HPDE6-E6E7 (cell line): Measurements from ENCODE around the gene NBPF12.
"Not testable (repeated sequence)": the region's sequence is repeated elsewhere in the genome, so short reads cannot be mapped to it uniquely, and the experiment has no call there.

Source experiments
- DNase-seq: peaks from one replicate; pipeline ENCODE4 v3.0.0; 2011; ENCODE audit warnings: missing footprints; ENCODE audit errors: extremely low spot score

NBPF12 gene, protein sequence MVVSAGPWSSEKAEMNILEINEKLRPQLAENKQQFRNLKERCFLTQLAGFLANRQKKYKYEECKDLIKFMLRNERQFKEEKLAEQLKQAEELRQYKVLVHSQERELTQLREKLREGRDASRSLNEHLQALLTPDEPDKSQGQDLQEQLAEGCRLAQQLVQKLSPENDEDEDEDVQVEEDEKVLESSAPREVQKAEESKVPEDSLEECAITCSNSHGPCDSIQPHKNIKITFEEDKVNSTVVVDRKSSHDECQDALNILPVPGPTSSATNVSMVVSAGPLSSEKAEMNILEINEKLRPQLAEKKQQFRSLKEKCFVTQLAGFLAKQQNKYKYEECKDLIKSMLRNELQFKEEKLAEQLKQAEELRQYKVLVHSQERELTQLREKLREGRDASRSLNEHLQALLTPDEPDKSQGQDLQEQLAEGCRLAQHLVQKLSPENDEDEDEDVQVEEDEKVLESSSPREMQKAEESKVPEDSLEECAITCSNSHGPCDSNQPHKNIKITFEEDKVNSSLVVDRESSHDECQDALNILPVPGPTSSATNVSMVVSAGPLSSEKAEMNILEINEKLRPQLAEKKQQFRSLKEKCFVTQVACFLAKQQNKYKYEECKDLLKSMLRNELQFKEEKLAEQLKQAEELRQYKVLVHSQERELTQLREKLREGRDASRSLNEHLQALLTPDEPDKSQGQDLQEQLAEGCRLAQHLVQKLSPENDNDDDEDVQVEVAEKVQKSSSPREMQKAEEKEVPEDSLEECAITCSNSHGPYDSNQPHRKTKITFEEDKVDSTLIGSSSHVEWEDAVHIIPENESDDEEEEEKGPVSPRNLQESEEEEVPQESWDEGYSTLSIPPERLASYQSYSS (N-terminal part only)

DNA sequence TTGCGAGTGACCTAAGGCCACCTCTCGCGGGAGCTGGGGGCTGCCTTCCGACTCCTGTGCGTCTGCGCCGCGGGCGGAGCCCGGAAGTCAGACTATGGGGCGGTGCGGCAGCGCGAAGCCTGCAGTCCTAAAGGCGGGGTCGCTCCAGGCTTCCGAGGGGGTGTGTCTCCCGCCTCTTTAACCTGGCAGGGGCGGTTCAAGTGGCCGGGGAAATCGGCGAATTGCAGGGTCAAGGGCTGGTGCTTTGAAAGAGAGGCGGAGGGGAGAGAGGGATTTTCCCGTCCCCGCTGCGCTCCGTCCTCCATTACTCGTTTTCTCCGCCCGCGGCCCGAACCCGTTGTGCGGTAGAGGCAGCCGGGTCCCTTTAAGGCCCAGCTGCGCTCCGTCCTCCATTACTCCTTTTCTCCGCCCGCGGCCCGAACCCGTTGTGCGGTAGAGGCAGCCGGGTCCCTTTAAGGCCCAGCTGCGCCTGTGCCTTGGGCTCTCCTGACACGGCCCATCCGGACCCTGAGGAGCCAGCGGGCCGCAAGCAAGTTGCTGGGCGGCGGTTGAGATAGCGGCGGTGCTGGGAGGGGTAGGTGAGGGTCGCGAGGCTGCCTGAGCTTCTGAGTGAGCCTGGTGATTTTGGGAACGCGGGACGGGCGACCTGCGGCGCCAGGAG lies at the start of gene NBPF12:
TSS of gene NBPF12 (plus strand) at position 83 of the 661 bp plus-strand sequence. CDS start 21,820 bp downstream, outside the sequence.
- DNase-seq = not testable (repeated sequence)

DNA sequence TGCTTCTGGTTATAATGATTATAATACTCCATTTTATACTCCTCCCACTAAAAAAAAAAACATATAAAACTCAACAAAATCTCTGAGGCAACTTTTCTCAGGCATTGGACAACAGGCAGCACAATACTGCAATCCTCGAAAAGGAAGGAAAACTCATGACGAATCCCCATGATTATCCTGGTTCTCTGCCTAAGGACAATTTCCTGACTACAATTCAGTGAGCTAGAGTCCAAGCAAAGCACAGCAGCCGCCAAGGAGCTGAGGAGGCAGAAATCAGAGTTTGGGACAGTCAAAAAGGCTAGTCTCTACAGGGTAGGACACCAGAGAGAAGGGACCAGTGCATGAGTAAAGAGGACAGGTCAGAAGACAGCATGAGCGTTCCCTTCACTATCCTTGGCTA lies 46.8 kb upstream of the NBPF12 start:
- not testable (repeated sequence) for DNase-seq

DNA sequence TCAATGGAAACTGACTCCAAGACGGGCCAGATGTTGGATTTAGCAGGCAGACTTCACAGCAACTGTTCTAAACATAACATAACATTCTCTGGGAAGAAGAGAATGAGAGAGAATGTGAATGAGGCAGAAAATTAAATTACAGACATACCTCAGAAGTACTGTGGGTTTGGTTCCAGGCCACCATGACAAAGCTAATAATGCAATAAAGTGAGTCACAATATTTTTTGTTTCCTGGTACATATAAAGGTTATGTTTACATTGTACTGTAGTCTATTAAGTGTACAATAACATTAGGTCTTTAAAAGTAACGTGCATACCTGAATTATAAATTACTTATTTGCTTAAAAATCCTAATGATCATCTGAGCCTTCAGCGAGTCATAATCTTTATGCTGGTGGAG lies 45.8 kb upstream of the NBPF12 start:
- DNase-seq = not testable (repeated sequence)

DNA sequence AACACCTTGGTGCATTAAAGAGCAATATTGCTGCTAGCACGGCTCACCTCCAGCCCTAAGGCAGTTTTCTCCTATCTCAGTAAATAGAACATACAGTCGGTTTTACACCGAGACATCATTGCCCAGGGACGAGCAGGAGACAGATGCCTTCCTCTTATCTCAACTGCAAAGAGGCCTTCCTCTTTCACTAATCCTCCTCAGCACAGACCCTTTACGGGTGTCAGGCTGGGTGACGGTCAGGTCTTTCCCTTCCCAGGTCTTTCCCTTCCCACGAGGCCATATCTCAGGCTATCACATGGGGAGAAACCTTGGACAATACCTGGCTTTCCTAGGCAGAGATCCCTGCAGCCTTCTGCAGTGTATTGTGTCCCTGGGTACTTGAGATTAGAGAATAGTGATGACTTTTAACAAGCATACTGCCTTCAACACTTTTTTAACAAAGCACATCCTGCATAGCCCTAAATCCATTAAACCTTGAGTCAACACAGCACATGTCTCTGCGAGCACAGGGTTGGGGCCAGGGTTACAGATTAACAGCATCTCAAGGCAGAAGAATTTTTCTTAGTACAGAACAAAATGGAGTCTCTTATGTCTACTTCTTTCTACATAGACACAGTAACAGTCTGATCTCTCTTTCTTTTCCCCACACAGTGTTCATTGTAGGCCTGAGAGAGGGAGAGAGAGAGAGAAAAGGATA lies 30.4 kb upstream of the NBPF12 start:
- not testable (repeated sequence) for DNase-seq

DNA sequence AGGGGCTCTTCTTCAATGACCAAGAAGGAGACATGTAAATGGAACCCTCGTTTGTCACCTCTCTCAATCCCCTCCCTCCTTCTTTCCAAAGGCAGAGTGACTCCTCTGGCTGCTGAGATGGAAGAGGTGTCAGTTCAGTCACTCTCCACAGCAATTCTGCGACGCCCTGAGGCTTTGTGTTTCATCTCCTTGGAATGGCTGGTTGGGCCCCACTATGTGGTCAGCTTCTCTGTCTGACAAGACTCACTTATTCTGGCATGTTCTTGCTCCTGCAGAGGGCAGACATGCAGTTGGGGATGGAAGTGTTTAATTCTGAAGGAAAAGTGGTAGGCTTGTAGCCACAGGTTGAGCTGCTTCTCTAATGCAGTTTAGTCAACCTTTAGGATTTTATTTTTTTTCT lies 25.1 kb upstream of the NBPF12 start:
- peak; percentile 64 for DNase-seq

DNA sequence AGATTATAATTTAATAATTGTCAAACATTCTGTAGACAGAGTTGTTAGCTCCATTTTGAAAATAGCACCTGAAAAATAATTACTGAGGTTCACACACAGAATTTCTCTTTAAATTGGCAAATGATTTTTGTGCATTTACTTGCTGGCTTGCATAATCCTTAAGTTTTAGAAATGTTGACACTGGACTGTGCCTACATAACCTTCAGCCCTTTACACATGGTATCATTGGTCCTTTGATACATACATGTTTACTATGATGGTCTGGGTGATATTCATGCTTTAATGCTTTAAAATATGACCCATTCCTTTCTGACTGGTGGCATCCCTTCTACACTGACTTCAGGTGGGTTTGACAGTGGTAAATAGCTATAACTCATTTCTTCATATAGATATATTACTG lies 17.3 kb upstream of the NBPF12 start:
- DNase-seq = not testable (repeated sequence)

DNA sequence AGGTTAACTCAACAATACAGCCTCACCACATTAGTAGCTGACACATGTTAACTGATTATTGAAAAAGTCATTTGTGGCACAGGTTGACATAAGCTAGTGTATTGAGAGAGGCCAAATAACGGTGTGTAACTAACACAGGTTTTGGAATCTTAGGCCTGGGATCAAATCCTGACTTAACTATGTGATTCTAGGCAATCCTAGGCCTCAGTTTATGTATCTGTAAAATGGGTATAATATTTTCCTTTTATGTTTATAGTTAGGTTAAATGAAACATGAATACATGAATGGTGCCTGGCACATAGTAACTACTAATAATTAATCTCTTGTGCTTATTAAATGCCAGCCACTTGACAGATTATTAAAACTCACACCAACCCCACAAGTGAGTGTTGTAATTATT lies 15.5 kb upstream of the NBPF12 start:
- not testable (repeated sequence) for DNase-seq

DNA sequence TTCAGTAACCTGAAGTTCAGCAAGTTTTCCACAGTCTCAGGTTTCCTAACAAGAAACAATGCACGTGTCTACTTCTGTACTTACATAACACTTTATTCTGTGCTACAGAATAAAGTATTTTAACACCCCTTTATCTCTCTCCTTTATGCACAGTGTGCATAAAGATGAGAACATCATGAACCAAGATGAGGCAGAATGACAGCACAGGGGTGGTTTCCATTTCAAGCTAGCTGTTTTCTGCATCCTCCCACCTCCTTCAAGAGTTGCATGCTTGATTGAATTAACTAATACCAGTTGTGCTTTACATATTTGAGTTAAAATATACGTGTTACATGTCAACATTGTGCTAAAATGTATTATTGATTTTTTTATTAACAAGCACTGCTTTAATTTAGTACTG lies 14.0 kb upstream of the NBPF12 start:
- not testable (repeated sequence) for DNase-seq

DNA sequence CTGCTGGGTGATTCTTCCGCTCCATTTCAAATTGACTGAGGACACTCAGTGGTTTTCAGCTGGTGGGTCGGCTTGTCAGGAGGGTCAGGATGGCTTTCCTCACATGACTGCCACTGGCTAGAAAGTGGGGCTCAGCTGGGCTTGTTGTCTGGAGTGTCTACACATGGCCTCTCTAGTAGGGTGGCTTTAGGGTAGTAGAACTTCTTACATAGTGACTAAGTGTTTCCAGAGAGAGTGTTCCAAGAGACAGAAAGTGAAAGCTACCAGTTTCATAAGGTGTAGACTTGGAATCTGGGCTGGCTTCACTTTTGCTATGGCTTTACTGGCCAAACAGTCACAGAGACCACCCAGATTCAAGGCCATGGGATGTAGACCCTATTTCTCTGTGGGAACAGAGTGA lies 11.7 kb upstream of the NBPF12 start:
- DNase-seq = not testable (repeated sequence)

DNA sequence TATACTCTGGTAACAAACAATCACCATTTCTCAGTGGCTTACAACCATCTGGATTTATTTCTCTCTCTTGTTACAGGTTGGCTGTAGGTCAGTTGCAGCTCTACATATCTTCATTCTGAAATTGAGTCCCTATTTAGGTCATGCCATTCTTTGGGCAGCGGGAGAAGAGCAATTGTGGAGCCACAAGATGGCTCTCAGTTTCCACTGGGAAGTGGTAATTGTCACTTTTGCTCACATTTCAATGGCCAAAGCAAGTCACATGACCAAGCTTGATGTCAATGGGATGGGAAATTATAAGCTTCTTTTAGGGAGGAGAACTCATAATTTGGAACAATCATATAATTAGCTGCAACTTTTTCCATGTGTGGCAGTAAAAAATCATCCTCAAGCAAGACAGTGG lies 7.9 kb upstream of the NBPF12 start:
- DNase-seq = not testable (repeated sequence)

DNA sequence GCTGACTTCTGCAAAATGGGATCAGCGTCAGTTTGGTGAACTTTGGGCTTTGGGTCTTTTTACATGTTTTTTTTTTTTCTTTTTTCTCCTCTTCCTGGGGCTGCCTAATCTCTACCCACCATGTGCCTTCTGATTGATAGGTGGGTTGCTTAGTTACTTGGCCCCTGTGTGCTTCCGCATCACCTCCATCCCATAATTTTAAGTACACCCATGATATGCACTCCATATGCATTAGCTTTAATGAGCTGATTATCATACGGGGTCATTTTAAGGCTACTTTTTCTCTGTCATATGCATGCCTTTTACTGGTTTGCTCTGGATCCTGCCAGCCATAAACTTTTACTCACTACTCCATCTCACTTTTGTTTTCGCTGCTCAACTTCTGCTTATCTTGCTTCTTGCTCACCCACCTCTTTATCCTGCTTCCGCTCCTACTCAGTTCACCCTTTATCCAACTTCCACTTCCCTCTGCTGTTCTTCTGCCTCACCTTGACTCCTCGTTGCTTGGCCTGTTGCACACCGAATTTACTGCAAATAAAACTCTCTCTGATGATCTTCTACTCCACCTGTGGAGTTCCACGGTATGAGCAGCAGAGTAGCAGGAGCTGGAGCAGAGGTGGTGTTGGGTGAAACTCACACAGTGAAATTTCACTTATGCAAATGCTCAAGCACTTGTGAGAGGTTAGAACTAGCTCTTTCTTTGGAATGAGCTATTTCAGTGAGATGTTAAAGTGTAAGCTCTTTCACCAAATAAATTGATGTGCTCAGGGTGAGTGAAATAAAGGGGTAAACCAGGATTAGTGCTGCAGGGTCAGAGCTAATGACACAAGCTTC lies 3.5 kb upstream of the NBPF12 start:
- not testable (repeated sequence) for DNase-seq

DNA sequence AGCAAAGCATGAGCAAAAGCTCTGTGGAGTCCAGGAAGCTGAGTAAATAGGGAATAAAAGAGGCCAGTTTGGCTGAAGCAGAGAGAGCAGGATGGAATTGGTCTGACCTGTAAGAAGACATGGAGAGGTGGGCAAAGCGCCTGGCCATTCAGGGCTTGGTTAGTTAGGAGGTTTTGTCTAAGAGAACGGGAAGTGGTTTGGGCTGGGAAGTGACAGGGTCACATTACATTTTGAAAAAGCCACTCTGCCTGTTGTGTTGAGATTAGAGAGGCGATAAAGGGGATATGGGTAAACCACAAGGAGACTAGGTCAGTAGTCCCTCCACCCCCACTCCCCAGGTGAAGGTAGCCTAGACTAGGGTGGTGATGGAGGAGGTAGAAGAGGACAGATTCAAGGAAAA lies 662 bp upstream of the NBPF12 start:
- not testable (repeated sequence) for DNase-seq

DNA sequence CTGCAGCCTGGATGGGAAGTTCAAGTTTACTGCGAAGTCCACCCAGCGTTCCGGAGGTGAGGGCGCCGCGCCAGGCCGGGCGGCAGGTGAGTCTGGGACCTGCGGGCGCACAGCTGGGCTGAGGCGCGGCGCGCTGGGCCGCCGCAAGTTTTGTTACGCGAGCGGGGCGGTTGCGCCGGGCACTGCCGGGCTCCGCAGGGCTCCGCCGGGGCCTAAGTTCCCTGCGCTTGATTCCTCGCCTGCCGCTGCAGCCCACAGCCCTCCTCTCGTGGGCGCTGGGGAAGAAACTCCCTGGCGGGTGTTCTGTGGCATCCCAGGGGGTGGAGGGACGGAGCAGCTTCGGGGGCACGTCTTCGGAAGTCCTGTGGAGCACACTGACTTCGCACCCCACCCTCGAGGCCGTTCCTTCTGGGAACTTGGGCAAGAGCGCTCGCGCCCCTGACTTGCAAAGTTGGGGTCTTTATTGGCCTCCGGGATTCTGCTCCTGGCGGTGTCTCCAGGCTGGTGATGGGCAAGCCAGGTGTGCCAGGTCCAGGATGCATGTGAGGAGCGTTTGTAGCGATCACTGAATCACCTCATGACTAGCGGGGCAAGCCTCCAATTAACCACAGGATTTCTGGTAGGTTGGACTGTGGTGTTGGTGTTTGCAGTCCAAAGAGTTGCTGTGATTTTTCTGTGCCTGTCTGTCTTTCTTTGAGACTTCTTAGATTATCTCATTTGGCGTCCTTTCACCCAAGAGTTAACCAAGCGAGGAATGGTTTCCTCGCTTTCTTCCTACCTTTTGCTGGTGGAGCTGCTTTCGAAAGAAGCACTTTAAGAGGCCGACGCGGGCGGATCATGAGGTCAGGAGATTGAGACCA lies 1.0 kb downstream of the NBPF12 start:
- DNase-seq = not testable (repeated sequence)

DNA sequence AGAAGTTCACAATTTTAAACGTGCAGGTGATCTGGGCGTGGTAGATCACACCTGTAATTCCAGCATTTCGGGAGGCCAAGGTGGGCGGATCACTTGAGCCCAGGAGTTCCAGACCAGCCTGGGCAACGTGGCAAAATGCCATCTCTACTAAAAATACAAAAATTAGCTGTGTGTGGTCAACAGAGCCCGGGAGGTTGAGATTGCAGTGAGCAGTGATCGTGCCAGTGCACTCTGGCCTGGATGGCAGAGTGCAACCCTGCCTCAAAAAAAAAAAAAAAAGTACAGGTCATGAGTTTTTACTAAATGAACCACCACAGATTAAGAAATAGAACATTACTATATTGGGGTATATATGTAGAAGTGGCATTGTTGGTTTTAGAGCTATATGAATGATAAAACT lies 2.2 kb downstream of the NBPF12 start:
- not testable (repeated sequence) for DNase-seq

DNA sequence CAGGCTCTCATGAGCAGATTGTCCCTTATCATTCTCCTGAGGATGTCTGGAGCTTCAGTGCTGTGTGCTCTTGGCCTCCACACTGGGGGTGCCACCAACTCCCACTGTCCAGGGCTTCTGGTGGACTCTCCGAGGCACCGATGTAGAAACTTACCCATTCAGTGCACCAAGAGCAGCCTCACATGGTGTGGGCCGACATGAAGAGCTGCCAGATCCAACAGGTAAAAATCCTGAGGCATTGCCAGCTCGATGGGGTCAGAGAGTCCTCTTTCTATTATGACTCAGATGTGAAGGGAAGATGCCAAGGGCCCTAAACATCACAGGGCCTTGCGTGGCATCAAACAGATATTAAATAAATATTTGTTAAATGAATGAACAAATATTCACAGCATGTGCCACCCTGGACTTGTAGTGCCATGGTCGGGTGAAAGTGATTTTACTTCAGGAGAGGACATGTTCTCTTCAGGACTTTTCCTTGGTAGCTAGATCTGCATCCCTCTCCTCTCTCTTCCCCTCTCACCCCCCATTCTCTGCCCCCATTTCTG lies 5.3 kb downstream of the NBPF12 start:
- not testable (repeated sequence) for DNase-seq

DNA sequence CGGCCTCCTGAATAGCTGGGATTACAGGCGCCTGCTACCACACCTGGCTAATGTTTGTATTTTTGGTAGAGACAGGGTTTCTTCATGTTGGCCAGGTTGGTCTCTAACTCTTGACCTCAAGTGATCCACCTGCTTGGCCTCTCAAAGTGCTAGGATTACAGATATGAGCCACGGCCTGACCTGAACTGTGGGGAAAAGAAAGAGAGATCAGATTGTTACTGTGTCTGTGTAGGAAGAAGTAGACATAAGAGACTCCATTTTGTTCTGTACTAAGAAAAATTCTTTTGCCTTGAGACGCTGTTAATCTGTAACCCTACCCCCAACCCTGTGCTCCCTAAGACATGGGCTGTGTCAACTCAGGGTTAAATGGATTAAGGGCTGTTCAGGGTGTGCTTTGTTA lies 10.0 kb downstream of the NBPF12 start:
- DNase-seq = not testable (repeated sequence)

DNA sequence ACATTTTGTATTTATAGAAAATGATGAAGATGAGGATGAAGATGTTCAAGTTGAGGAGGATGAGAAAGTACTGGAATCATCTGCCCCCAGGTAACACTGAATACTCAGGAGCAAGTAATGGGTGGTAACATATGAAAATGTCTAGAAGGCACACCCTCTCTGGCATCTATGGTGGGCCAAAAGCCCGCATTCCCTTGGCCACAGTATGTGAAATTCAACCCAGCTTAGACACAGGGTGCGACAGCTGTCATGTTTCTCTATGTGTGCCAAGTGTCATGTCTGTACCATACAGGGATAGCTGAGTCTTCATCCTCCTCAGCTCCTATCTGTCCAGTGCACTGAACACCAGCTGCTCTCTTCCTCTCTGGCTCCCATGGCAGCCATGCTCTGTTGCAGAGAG lies 26.2 kb downstream of the NBPF12 start:
- DNase-seq = not testable (repeated sequence)

DNA sequence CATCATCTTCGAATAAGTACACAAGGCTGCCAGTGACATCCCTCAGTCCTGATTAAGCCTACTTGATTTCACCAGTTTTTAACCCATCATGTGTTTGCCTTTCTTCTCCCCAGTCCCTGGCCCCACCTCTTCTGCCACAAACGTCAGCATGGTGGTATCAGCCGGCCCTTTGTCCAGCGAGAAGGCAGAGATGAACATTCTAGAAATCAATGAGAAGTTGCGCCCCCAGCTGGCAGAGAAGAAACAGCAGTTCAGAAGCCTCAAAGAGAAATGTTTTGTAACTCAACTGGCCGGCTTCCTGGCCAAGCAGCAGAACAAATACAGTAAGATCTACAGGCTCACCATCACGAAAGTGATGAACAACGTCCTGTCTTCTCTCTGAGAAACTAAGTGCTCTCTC lies 28.2 kb downstream of the NBPF12 start:
- DNase-seq = not testable (repeated sequence)

DNA sequence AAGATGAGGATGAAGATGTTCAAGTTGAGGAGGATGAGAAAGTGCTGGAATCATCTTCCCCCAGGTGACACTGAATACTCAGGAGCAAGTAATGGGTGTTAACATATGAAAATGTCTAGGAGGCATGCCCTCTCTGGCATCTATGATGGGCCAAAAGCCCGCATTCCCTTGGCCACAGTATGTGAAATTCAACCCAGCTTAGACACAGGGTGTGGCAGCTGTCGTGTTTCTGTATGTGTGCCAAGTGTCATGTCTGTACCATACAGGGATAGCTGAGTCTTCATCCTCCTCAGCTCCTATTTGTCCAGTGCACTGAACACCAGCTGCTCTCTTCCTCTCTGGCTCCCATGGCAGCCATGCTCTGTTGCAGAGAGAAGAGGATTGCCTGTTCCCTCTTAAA lies 32.5 kb downstream of the NBPF12 start:
- DNase-seq = not testable (repeated sequence)
